Progenitor cell of endocrine pancreas (in vitro differentiated cells): ENCODE data around the gene DNAJB1. TPM values are rescaled to one million over a fixed set of nuclear protein-coding genes. Genes with fewer than 3 reads are reported as not detected.

Experiments used
- DNase-seq: peaks from one replicate; pipeline ENCODE4 v3.0.0; 2021; ENCODE audit warnings: low spot score; ENCODE audit not compliant: unreplicated experiment
- H3K27ac Mint-ChIP-seq: 2 replicates; pipeline ENCODE4 v1.8.0; 2021; ENCODE audit warnings: mild to moderate bottlenecking, moderate library complexity, mixed read lengths
- H3K27me3 Mint-ChIP-seq: 2 replicates; pipeline ENCODE4 v1.8.0; 2021; ENCODE audit warnings: mixed read lengths
- H3K36me3 Mint-ChIP-seq: 2 replicates; pipeline ENCODE4 v1.8.0; 2022; ENCODE audit warnings: mixed read lengths; ENCODE audit not compliant: insufficient read depth
- H3K4me1 Mint-ChIP-seq: 2 replicates; pipeline ENCODE4 v1.8.0; 2021; ENCODE audit warnings: low read depth, mixed read lengths
- H3K4me3 Mint-ChIP-seq: 2 replicates; pipeline ENCODE4 v1.8.0; 2021; ENCODE audit warnings: low read depth, mild to moderate bottlenecking, moderate library complexity, mixed read lengths
- H3K9me3 Mint-ChIP-seq: 2 replicates; pipeline ENCODE4 v1.8.0; 2021; ENCODE audit warnings: low read depth, mixed read lengths
- CTCF ChIP-seq: fragments of 200-600 bp; sonication (generic); IDR thresholded peaks from one replicate; pipeline ENCODE4 v1.5.0; 2021; ENCODE audit warnings: antibody characterized with exemption, mild to moderate bottlenecking; ENCODE audit not compliant: unreplicated experiment
- total RNA-seq: library from RNA; stranded (reverse); gene quantifications from 2 replicates; pipeline ENCODE4 v1.2.1, GENCODE V29; 2021

DNAJB1 gene
- total RNA-seq, 1 donor from 2014 or later: 97.0 TPM

GRCh38 chr19:14494910-14495671 lies 23.1 kb downstream of the DNAJB1 start:
- H3K36me3 Mint-ChIP-seq: peaks cover 10% of the 10 kb centered on the region
- no peaks in the 10 kb centered on the region for H3K27me3 Mint-ChIP-seq
- TF ChIP-seq CTCF: no peak
- H3K4me3 Mint-ChIP-seq: peak overlapping the region; percentile 84
- H3K9me3 Mint-ChIP-seq: no peaks in the 10 kb centered on the region
- peaks cover 17% of the 10 kb centered on the region for H3K4me1 Mint-ChIP-seq
- no peak overlapping the region for H3K27ac Mint-ChIP-seq
- DNase-seq: no peak

GRCh38 chr19:14494411-14494810 lies 23.8 kb downstream of the DNAJB1 start:
- H3K27me3 Mint-ChIP-seq: no peaks in the 10 kb centered on the region
- H3K36me3 Mint-ChIP-seq: peaks cover 12% of the 10 kb centered on the region
- peak overlapping the region; percentile 37 for H3K27ac Mint-ChIP-seq
- H3K4me1 Mint-ChIP-seq: peaks cover 17% of the 10 kb centered on the region
- TF ChIP-seq CTCF: no peak
- peak overlapping the region; percentile 84 for H3K4me3 Mint-ChIP-seq
- no peak for DNase-seq
- no peaks in the 10 kb centered on the region for H3K9me3 Mint-ChIP-seq

- Mint-ChIP-seq H3K27ac (no peak overlapping the region), H3K27me3 (no peaks in the 10 kb centered on the region), H3K36me3 (peaks cover 17% of the 10 kb centered on the region), H3K4me1 (peaks cover 17% of the 10 kb centered on the region), H3K9me3 (no peaks in the 10 kb centered on the region), H3K4me3 (no peak overlapping the region)
- TF ChIP-seq CTCF: no peak
- DNase-seq: no peak
Observed at GRCh38 chr19:14492756-14493337, 25.4 kb downstream of the DNAJB1 start.

GRCh38 chr19:14487370-14488125 lies 30.6 kb downstream of the DNAJB1 start:
- TF ChIP-seq CTCF: no peak
- Mint-ChIP-seq H3K9me3 (no peaks in the 10 kb centered on the region), H3K27ac (no peak overlapping the region), H3K4me1 (no peaks in the 10 kb centered on the region), H3K27me3 (no peaks in the 10 kb centered on the region), H3K36me3 (peaks cover 19% of the 10 kb centered on the region), H3K4me3 (no peak overlapping the region)
- DNase-seq: no peak

- no peaks in the 10 kb centered on the region for H3K4me1 Mint-ChIP-seq
Observed at GRCh38 chr19:14482172-14482941, 35.8 kb downstream of the DNAJB1 start.

More at GRCh38 chr19:14482172-14482941, 35.8 kb downstream of the DNAJB1 start:
- no peak overlapping the region for H3K4me3 Mint-ChIP-seq
- TF ChIP-seq CTCF: no peak
- no peaks in the 10 kb centered on the region for H3K27me3 Mint-ChIP-seq
- peaks cover 12% of the 10 kb centered on the region for H3K36me3 Mint-ChIP-seq
- H3K27ac Mint-ChIP-seq: no peak overlapping the region
- no peaks in the 10 kb centered on the region for H3K9me3 Mint-ChIP-seq
- no peak for DNase-seq
